IPS-NIHi11 (cell line): ENCODE results near the gene PAM16.
"Not testable (repeated sequence)": the region's sequence is repeated elsewhere in the genome, so short reads cannot be mapped to it uniquely, and the experiment has no call there.

Experiments used
- DNase-seq: peaks from one replicate; pipeline ENCODE4 v3.0.0; 2012; ENCODE audit warnings: mixed read lengths, low spot score

The PAM16 gene

DNA sequence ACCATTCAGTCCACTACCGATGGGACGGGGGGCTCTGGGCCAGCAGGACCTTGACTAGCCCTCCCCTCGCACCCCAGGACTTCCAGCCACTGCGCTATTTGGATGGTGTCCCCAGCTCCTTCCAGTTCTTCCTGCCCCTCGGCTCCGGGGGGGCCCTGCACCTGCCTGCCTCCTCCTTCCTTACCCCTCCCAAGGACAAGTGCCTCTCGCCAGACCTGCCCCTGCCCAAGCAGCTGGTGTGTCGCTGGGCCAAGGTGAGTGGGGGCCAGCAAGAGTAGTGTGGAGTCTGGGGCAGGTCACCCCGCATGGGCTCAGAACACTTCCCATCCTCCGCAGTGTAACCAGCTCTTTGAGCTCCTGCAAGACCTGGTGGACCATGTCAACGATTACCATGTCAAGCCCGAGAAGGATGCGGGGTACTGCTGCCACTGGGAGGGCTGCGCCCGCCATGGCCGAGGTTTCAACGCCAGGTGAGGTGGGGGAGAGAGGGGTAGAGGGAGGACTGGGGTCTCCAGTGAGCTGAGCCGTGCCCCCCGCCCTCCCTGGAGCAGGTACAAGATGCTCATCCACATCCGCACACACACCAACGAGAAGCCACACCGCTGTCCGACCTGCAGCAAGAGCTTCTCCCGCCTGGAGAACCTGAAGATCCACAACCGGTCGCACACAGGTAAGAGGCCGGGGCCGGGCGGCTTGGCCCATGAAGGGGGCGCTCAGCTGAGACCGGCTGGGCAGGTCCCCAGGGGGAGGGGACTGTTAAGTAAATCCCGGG, 16.2 kb downstream of the PAM16 start:
- DNase-seq = no peak

DNA sequence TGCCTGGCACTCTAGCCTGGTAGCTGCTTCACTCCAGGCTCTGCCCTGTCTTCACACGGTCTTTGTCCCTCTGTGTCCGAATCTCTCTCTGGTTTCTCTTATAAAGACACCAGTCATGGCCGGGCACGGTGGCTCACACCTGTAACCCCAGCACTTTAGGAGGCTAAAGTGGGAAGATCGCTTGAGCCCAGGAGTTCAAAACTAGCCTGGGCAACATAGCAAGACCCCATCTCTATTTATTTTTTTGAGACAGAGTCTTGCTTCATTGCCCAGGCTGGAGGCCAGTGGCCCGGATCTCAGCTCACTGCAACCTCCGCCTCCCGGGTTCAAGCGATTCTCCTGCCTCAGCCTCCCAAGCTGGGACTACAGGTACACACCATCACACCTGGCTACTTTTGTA, 17.4 kb downstream of the PAM16 start:
- not testable (repeated sequence) for DNase-seq

DNA sequence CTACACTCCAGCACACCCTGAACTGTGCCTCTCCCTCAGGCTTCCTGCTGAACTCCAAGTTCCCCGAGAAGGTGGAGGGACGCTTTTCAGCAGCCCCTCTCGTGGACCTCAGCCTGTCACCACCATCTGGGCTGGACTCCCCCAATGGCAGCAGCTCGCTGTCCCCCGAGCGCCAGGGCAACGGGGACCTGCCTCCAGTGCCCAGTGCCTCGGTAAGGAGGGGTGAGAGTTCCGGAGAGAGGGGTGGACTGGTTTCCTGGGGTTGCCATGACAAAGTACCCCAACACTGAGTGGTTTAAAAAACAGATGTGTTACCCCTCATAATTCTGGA, 17.8 kb downstream of the PAM16 start:
- DNase-seq = no peak

DNA sequence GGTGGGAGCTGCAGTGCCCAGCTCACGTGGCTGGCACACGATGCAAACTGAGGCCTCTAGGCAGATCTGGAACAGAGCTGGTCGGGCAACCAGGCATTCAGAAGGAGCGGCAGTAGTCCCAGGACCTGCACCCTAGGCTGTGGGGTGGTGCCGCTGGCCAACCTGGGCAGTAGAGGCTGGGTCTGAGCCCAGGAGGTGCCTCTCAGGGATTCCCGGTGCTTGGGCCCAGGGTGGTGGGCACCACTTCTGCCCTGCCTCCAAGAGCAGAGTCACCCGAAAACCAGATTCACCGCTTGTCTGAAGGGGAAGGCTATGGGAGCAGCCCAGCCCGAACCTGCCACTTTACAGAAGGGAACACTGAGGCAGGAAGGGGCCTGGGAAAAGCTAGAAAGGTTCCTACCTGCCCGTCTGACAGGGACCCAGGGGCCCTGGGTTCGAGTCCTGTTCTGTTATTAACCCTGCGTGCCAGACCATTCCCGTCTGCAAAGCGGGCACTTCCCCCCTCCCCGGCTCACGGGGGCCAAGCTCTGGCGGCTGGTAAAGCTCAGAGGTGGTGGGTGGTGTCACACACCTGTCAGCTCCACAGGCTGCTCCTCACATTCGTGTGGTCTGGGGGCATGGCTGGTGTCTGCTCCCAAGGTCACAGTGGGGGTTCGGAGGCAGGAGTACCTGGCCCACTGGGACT, 18.4 kb downstream of the PAM16 start:
- no peak for DNase-seq

DNA sequence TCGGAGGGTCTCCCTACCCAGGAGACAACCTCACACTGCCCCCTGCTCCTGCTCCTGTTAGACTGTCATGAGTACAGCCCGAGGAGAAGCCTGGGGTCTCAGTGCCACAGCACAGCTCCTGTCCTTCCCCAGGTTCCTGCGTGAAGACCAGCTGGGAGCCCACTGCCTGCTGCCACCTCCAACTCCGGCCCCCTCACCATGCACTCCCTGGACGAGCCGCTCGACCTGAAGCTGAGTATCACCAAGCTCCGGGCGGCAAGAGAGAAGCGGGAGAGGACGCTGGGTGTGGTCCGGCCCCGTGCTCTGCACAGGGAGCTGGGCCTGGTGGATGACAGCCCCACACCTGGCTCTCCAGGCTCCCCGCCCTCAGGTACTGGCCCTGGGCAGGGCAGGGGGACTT, 19.0 kb downstream of the PAM16 start:
- no peak for DNase-seq

DNA sequence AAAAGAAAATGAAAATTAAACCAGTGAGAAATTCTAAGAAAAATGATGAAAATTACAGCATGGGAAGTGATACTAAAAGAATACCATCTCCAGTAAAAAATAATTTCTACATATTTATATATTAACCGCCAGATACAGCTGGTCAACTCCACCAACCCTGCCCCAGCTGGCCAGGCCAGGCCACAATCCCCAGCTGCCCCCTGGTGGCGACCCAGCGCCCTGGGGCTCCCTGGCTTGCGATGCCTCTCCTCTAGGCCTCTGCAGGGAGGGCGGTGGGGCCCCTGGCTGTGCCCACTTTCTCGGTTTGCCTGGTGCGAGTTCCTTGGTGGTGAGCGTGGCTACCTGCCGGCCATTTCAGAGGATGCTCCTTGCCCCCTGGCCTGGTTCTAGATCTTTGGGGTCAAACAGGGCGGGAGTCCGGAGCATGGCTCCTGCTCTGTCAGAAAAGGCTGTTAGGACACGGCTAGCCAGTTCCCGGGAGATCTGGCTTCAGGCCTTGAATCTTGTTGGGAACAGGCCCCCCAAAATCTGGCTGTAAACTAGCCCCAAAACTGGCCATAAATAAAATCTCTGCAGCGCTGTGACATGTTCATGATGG, 20.7 kb downstream of the PAM16 start:
- peak; percentile 94 for DNase-seq

DNA sequence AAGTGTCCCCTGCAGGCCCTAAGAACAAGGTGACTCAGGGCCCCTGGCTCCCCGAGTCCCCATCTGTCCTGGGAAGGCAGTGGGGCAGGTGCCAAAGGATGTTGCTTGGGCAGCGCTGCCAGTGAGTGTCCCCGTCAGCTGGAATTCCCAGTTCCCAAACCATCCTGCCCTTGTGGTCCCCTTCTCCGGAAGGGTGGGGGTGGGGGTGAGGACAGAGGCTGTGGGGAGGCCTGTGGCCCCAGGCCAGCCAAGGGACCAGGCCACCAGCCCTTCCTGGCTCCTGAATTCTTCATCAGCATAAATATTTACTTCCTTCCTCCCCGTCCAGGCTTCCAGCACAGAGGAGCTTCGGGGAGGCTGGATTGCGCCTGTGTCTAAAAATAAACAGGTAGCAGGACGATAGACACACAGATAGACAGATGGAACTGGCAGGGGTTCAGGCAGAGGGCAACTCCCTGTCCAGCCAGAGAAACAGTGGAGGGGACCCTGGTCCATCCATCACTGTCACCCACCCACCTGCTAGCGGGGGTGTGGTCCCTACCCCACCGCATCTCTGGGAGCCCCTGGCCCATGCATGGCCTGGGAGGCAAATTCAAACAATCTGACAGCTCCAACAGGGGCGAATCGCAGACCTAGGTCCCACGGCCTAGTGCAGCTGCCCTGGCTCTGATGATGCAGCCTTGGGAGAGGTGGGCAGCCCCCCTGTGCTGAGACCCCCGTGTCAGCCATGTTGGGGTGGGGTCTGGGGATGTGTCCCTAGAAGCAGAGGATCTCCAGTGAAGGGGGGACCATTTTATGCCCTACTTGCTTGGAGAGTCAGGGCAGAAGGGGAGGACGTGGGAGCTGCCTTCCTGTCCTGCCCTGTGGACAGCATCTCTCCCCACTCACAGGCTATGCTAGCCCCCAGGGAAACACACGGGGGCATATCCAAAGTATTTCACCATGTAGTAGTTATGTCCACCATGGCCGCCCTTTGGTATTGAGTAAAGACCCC, 22.0 kb downstream of the PAM16 start:
- DNase-seq = no peak

DNA sequence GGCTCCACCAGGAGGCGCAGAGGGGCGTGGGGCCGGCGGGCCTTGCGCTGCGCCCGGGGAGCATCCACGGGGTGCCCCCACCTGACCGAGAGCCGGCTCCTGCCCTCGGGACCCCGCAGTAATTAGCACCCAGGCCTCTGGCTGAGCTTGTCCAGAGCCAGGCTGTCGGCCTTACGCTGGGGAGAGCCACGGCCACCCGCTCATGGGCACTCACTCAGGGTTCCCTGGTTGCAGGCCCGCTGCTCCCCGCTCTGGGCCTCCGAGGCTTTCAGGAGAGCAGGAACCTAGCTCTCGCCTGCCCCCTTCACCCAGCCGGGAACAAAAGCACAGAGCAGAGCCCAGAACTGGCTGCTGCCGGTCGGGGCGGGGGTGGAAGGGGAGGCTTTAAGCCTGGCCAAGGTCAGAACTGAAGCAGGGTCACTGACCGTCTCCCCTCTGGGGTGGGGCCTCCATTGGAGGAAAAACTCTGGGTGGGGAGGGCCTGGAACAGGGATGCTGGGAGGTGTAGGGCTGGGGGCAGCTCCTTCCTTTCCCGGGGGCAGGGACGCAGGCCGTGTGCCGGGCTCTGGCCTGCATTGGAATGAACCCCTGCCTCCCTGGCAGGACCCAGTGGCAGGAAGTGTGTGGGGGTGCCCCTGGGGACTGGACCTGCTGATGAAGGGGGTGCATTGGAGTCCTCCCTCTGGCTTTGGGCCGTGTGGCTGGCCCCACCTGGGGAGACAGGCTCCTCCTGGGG, 22.9 kb downstream of the PAM16 start:
- peak; percentile 90 for DNase-seq

DNA sequence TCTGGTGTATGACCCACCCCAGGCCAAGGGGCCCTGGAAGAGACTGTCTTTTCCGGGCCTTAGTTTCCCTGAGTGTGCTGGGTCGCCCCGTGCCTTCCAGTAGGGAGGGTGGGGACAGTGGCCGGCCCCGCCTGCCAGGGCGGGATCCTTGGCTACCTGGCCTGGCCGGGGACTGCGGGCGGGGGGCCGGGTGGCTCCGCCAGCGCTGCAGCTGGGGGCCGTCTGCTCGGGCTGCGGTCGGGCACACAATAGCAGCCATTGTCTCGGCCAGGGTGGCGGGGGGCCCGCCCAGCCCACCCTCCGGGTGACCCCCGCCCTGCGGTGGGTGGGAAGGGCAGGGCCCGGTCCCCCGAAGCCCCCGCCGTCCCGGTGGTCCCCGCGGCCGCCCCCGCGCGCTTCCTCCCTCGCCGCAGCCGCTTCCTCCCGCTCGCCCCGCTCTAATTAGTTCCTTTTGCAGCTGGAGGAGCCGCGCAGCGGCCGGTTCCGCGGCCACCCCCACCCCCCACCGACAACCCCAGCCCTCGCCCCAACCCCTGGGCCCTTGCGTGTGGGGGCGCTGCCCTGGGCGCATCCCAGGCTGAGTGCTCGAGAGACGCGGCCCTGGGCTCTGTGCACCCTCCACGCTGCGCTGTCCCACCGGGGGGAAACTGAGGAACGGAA, 23.6 kb downstream of the PAM16 start:
- DNase-seq = peak; percentile 64

DNA sequence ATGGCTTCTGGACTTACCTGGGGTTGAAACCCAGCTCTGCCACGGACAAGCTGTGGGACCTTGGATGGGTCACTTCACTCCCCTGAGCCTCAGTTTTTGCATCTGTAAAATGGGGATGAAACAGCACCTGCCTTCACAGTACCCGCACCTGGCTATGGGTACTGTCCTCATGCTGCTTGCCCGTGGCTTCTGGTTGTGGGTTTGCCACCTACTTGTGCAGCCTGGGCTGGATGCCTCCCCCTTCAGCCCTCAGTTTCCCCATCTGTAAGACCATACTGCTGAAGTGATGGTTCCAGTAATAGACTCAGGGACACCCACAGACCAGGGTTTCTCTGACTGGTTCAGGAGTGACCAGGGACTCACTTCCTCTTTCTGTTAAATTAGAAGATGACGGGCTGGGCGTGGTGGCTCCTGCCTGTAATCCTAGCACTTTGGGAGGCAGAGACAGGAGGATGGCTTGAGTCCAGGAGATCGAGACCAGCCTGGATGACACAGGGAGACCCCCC, 25.8 kb downstream of the PAM16 start:
- DNase-seq = no peak

DNA sequence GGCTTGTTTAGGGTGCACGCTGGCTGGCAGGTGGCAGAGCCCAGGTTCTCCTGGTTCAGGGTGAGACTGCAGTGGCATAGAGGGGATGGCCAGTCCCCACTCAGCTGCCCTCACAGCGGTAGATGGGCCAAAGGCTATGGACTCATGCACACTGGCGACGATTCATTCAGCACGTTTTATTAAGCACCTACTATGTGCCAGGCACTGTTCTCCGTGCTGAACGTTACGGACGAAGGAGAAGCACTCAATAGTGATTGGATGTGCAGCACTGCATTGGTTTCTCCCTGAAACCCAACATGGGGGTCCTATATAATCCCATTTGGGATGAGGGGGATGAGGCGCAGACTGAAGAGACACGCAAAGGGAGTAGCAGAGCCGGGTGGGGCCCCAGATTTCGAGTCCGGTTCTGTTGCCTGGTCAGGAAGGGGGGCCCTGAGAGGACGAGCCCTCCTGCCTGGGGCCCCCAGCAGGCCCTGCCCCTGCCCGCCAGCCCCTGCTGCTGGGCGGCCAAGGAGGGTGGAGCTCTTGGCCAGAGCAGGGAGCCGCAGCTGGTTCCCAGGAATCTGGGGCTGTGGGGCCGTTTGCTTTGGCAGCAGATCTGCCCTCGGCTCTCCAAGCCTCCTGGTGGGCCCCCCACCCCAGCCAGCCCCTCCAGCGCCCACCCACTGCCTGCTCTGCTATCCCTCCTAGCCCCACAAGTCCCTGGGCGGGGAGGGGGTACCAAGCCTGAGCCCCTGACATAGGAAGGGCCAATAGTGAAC, 26.4 kb downstream of the PAM16 start:
- DNase-seq = peak; percentile 3

DNA sequence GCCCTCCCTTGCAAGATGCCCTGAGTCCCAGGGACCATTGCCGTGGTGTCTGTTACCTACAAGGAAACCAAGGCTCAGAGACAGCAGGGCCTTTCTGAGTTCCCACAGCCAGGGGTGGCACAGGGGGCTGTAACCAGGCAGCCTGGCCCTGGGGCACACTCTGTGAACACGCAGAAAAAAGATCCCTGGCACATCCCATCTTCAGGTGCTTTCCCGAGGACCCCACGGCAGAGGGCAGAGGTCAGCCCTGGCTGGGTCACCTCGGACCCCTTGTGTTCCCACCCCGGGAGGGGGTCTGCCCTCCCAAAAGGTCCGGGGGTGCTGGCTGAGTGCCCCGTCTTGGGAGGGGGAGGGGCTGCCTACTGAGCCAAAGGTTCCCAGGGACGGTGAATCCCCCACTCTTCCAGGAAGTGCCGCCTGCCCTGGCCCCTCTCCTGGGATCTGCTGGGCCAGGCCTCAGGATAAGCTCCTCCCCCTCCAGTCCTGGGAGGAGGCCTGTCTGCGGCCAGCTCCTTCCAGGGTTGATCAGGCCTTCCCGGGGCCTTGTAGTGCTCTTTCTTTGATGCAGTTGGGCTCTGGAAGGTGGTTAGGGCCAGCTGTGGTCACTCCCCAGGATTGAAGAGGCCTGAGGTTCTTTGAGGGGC, 27.2 kb downstream of the PAM16 start:
- peak; percentile 89 for DNase-seq

DNA sequence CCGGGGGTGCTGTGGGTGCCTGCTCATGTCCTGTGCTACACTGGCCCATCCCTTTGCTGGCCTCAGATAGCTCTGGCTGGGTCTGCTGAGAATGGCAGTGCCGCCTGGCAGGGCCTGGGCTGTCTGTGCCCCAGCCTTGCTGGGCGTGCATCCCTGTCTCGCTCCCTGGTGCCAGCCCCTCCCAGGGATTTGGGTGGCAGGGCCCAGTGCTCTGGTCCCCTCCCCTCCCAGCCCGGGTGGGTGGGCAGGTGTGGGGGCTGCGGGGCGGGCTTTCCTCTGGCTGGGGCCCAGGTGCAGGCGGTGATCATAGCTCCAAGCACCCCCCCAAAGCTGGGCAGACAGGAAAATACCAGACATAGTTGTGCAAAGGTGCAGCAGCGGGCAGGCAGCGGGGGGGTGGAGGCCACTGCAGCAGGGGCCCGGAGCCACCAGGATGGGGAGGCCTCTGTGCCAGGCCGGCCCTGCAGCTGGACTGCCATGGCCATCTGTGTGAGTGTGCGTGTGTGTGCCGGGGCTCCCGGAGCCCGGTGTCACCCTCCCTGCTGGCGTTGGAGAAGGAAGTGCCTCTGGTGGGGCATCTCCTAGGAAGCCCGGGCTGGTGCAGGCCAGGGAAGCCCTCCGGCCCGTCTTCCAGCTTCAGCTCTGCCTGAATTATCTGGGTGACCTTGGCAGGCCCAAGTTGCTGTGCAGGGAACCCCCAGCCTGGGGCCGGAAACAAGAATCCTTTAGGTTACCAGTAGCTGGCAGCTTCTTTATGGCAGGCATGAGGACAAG, 27.9 kb downstream of the PAM16 start:
- peak; percentile 52 for DNase-seq

DNA sequence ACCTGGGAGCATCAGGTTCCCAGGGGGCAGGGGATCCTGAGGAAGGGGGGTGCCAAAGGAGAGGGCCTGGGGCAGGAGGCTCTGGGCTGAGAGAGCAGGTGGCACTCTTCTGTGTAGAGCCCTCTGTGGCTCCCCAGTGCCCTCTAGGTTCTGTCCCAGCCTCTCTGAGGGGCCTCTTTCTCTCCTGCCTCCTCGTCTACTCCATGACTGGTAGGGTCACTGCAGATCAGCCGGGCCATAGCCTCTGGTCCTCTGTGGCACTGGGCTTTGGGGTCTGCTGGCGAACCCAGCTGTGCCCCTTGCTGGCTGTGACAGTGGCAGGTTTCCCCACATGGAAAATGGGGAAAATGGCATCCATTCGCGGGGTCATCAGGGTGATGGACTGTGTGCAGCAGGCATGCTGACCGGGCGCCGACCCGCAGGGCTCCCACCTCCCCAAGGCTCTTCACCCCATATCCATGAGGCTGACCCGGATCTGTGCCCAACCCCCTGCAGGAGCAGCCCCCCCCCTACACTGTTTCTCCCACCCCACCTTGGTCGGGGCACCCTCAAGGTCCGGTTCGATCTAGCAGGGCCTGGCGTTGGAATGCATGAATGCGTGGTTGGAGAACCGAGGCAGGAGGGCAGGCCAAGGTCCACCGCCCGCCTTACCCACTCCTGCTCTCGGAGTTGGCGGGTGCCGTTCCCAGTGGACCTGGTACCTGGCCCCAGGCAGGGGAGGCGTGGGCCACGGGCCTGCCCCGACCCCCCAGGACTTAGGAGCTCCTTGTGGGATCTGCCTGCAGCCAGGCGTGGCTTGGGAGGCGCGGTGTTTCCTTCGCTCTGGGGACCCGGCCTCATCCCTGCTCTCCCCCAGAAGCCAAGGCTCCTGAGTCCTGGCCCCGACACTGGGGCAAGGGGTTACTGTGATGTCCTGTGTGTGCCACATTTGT, 28.7 kb downstream of the PAM16 start:
- DNase-seq = peak; percentile 4

DNA sequence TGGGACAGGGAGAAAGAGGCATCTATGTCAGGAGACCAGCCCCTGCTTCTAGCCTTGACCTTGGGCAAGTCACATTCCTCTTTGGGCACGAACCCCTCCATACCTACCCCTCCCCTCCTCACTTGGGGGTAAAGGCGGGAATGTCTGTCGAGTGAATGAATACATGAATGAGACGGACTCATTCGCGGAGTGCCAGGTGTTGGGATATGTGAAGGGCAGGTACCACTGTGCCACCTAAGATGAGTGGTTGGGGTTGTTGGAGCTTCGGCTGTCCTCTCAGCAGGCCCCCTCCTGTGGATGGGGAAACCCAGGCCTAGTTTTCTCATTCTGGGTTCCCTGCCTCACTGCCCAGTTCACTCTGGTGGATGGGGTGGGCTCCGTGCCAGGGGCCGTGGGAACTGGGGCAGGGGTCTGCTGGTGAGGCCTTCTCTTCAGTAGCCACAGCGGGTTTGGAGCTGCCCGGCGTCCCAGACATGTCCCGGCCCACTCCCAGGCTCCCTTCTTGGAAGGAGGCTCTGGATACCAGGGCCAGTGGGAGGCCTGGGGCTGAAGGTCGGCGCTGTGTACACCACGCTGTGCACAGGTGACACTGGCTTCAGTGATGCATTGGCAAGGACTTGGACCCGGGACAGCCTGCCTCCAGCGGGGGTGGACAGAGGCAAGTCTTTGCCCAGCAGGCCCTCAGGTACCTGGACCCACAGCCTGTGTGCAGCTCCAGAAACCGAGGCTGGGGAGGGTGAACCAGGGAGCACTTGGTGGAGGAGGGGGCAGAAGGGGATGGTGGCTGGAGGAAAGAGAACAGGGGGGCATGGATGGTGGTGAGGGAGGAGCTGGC, 29.6 kb downstream of the PAM16 start:
- no peak for DNase-seq

DNA sequence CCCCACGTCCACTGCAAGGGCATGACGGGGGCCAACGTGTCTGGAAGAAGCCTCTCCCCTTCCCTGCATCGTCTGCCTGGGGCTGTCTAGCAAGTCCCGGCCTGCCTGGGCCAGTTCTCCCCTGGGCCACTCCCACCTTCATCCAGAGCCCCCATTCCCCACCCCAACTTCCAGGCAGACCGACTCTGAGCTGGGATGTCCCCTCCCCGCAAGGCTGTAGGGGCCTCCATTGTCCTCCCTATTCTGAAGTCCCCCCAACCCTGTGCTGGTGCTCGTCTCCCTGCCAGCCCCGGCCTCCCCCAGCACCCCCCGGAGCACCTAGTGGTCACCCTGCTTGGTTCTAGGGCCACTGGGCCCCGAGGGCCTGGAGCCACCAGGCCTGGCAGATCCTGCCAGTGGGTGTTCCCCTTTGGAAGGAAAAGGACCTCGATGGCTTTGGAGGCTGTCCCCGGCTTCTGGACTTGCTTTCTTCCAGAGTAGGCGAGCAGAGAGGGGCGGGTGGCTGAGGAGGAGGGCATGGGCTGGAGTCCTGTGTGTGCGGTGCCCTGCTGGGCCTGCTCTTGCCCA, 30.5 kb downstream of the PAM16 start:
- peak; percentile 3 for DNase-seq
